Vagina (tissue), 2 donors: ENCODE measurements around the gene CEBPE. TPM values are rescaled to one million over a fixed set of nuclear protein-coding genes. Genes with fewer than 3 reads are reported as not detected.

Source experiments
- DNase-seq, 2 donors: peaks; one replicate each; pipeline ENCODE4 v3.0.0-alpha.2; 2017; ENCODE audit errors: extremely low spot score in 2 of 2
- H3K27ac ChIP-seq: fragments of 200-600 bp; sonication (generic); one replicate; pipeline ENCODE4 v1.5.1; 2019
- H3K27me3 ChIP-seq: fragments of 200-600 bp; sonication (generic); one replicate; pipeline ENCODE4 v1.5.1; 2019
- H3K36me3 ChIP-seq, 2 donors: fragments of 200-600 bp; sonication (generic); one replicate each; pipeline ENCODE4 v1.5.1; 2017 to 2019
- H3K4me1 ChIP-seq: fragments of 200-600 bp; sonication (generic); one replicate; pipeline ENCODE4 v1.5.1; 2019
- H3K4me3 ChIP-seq, 2 donors: fragments of 200-600 bp; sonication (generic); 1 replicate in 1 of 2; 2 replicates in 1 of 2; pipeline ENCODE4 v1.5.1; 2016 to 2019
- H3K9me3 ChIP-seq: fragments of 200-600 bp; sonication (generic); one replicate; pipeline ENCODE4 v1.5.1; 2019
- CTCF ChIP-seq, 3 experiments: fragments of 450-650 bp in 2 of 3; fragments of 200-600 bp in 1 of 3; sonication (generic) in 1 of 3; IDR thresholded peaks; one replicate each; pipeline ENCODE4 v1.5.1; 2017 to 2019; ENCODE audit warnings: antibody characterized with exemption in 3 of 3, mild to moderate bottlenecking in 2 of 3, moderate library complexity in 2 of 3
- POLR2A ChIP-seq, 2 donors: fragments of 450-650 bp; IDR thresholded peaks; one replicate each; pipeline ENCODE4 v1.6.1; 2017; ENCODE audit warnings: antibody characterized with exemption in 2 of 2, mild to moderate bottlenecking in 2 of 2, moderate library complexity in 2 of 2
- POLR2AphosphoS5 ChIP-seq, 2 donors: sonication (generic); formaldehyde crosslinking; IDR thresholded peaks; one replicate each; pipeline ENCODE4 v1.9.0; 2017; ENCODE audit warnings: antibody characterized with exemption in 2 of 2, mild to moderate bottlenecking in 2 of 2, low read depth in 1 of 2; ENCODE audit not compliant: insufficient read depth in 1 of 2
- intact Hi-C: fragments of 100-400 bp; cut with DNase I; formaldehyde crosslinking; loops from one replicate; pipeline ENCODE4 v1.15.1; 2023
- total RNA-seq: library from RNA; depleted of rRNA; stranded (reverse); fragments of >200 nt; gene quantifications from one replicate; pipeline ENCODE4 v1.2.3, GENCODE V29; 2016

CEBPE gene
- total RNA-seq, 1 donor from 2014 or later, result not detected

GRCh38 chr14:23126548-23127278 is 7.7 kb upstream of the CEBPE start:
- peaks cover 15% of the 10 kb centered on the region for H3K4me1 ChIP-seq

DNA sequence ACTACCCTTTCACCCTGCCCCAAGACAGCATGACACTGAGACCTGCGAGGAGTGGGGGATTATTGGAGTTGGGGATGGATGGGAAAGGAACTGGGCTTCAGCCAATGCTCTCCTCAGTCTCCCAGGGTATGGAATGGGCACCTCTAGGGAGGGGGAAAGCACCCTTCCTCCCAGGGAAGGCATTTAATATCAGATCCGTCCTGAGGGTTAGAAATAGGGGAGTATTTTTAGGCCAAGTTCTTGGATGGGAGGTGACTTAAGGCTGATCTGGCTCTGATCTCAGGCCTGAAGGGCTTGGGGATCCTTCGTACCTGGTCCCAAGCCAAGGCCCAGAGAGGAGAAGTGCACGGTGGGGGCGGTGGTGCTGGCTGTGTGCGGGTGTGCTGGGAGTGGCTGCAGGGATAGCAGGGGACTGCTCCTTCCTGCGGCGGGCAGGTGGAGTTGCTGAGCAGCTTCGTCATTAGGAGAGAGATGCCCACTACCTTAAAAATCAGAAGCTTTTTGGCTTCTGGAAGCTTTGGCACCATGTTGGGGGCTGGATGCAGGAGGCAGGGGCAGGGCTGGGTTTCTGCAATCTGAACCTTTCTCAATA is 7.0 kb upstream of the CEBPE start:
- Histone ChIP-seq H3K36me3 (peaks cover 0 to 23% of the 10 kb centered on the region in 2 donors), H3K27me3 (no peaks in the 10 kb centered on the region), H3K4me1 (peaks cover 21% of the 10 kb centered on the region), H3K4me3 (no peak overlapping the region), H3K9me3 (no peaks in the 10 kb centered on the region), H3K27ac (no peak overlapping the region)
- no peak for DNase-seq
- no peak for TF ChIP-seq POLR2AphosphoS5 (IDR thresholded peaks at IDR 0.05; ENCODE audit: insufficient read depth in 1 of 2, low read depth in 1 of 2)
- no peak for TF ChIP-seq POLR2A (IDR thresholded peaks at IDR 0.05)
- TF ChIP-seq CTCF (IDR thresholded peaks at IDR 0.05), result no peak
- intact Hi-C loops, result loop anchor here (2.0 kb wide), 1 partner anchor 53 kb away; no protein-coding TSS in a partner anchor

More at GRCh38 chr14:23126548-23127278, 7.7 kb upstream of the CEBPE start:
- TF ChIP-seq POLR2AphosphoS5 (IDR thresholded peaks at IDR 0.05; ENCODE audit: insufficient read depth in 1 of 2, low read depth in 1 of 2) (no peak), POLR2A (IDR thresholded peaks at IDR 0.05) (no peak), CTCF (IDR thresholded peaks at IDR 0.05) (no peak)
- H3K27me3 ChIP-seq, result no peaks in the 10 kb centered on the region
- H3K9me3 ChIP-seq, result no peaks in the 10 kb centered on the region
- H3K4me3 ChIP-seq, result no peak overlapping the region
- H3K27ac ChIP-seq, result no peak overlapping the region
- H3K36me3 ChIP-seq, result peaks cover 0 to 23% of the 10 kb centered on the region in 2 donors
- intact Hi-C loops, result no loop called here
- DNase-seq, result no peak

- Histone ChIP-seq H3K4me1 (peaks cover 23% of the 10 kb centered on the region), H3K9me3 (no peaks in the 10 kb centered on the region), H3K4me3 (no peak overlapping the region), H3K27me3 (no peaks in the 10 kb centered on the region), H3K27ac (no peak overlapping the region), H3K36me3 (peaks cover 0 to 23% of the 10 kb centered on the region in 2 donors)
- intact Hi-C loops, result loop anchor here (2.0 kb wide), 1 partner anchor 54 kb away; no protein-coding TSS in a partner anchor
- TF ChIP-seq POLR2A (IDR thresholded peaks at IDR 0.05), result no peak
- TF ChIP-seq POLR2AphosphoS5 (IDR thresholded peaks at IDR 0.05; ENCODE audit: insufficient read depth in 1 of 2, low read depth in 1 of 2), result no peak
- DNase-seq, result no peak
Observed at GRCh38 chr14:23125011-23125410, 6.0 kb upstream of the CEBPE start.

- no peak for DNase-seq
- Histone ChIP-seq H3K4me3 (no peak overlapping the region), H3K4me1 (peaks cover 23% of the 10 kb centered on the region), H3K36me3 (peaks cover 0 to 21% of the 10 kb centered on the region in 2 donors), H3K27me3 (no peaks in the 10 kb centered on the region), H3K27ac (no peak overlapping the region), H3K9me3 (no peaks in the 10 kb centered on the region)
- no peak for TF ChIP-seq POLR2AphosphoS5 (IDR thresholded peaks at IDR 0.05; ENCODE audit: insufficient read depth in 1 of 2, low read depth in 1 of 2)
- TF ChIP-seq CTCF (IDR thresholded peaks at IDR 0.05), result no peak
- no peak for TF ChIP-seq POLR2A (IDR thresholded peaks at IDR 0.05)
- intact Hi-C loops, result loop anchor here (2.0 kb wide), 1 partner anchor 54 kb away; no protein-coding TSS in a partner anchor
Observed at GRCh38 chr14:23124337-23124954, 5.4 kb upstream of the CEBPE start.

- intact Hi-C loops, result no loop called here
- Histone ChIP-seq H3K36me3 (peaks cover 0 to 14% of the 10 kb centered on the region in 2 donors), H3K27ac (no peak overlapping the region), H3K4me1 (peaks cover 23% of the 10 kb centered on the region), H3K27me3 (no peaks in the 10 kb centered on the region), H3K4me3 (no peak overlapping the region), H3K9me3 (no peaks in the 10 kb centered on the region)
- DNase-seq, result no peak
- no peak for TF ChIP-seq POLR2AphosphoS5 (IDR thresholded peaks at IDR 0.05; ENCODE audit: insufficient read depth in 1 of 2, low read depth in 1 of 2)
- no peak for TF ChIP-seq CTCF (IDR thresholded peaks at IDR 0.05)
- no peak for TF ChIP-seq POLR2A (IDR thresholded peaks at IDR 0.05)
Observed at GRCh38 chr14:23123419-23123818, 4.4 kb upstream of the CEBPE start.
